ENCODE measurements around the gene NUTM2E. TPM values are rescaled to one million over a fixed set of nuclear protein-coding genes. Genes with fewer than 3 reads are reported as not detected.
"Not testable (repeated sequence)": the region's sequence is repeated elsewhere in the genome, so short reads cannot be mapped to it uniquely, and the experiment has no call there.

Gene NUTM2E
- total and polyA plus RNA-seq, 2 donors (not counting 3 experiments of a cell fraction or from before 2014, with no cell fraction given), result 0.04 TPM; not detected in 1

DNA sequence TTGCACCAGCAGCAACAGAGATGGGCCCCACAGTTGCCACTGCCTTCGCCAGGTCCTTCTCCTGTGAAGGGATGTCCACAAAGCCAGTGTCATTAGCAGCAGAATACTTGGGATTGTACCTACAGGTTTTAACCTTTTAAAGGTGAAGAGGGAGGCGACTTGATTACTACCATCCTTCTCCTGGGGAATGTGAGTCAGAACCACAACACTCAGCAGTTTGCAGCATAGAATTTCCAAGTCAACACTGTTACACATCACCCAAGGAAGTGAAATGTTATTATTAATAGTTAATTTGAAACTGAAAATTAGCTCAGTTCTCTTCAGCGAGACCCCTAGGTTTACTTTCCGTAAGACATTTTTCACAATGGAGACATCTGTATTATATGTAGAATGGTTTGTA lies 45.2 kb downstream of the NUTM2E start:
- H3K9ac ChIP-seq (replicated peaks; ENCODE audit: extremely low read depth, insufficient read depth, low read length); H3K4me3 ChIP-seq (replicated peaks in 1 of 3; ENCODE audit: insufficient read depth in 1 of 3, low read depth in 1 of 3, low read length in 3 of 3); H3K27ac ChIP-seq (ENCODE audit: insufficient read depth, low read depth, low read length); H3K27me3 ChIP-seq (ENCODE audit: control insufficient read depth in 2 of 2, insufficient read depth in 2 of 2, low read length in 2 of 2); DNase-seq (ENCODE audit: low read depth, low spot score); H3K36me3 ChIP-seq (ENCODE audit: control insufficient read depth in 2 of 2, extremely low read depth in 1 of 2, insufficient read depth in 2 of 2, low read length in 2 of 2); BruUV-seq (replicated peaks); H3K9me3 ChIP-seq (replicated peaks; ENCODE audit: control insufficient read depth, insufficient read depth, low read length); intact Hi-C loops (cut with micrococcal nuclease); POLR2A ChIA-PET; H4K20me1 ChIP-seq (replicated peaks; ENCODE audit: control insufficient read depth, extremely low read depth, insufficient read depth, low read length); H3K9me1 ChIP-seq (replicated peaks; ENCODE audit: control insufficient read depth, extremely low read depth, insufficient read depth, low read length); dilution Hi-C loops (cut with MboI; ENCODE audit: extremely low pct_ligation_motif_present, low sequenced_read_pairs); H3K4me2 ChIP-seq (ENCODE audit: insufficient read depth, low read length); H3K4me1 ChIP-seq (ENCODE audit: control insufficient read depth, extremely low read depth, insufficient read depth, low read length); CTCF ChIA-PET; H2AFZ ChIP-seq (ENCODE audit: low read depth, low read length); H3K79me2 ChIP-seq (ENCODE audit: control insufficient read depth, insufficient read depth, low read length); FAIRE-seq: not testable (repeated sequence)

Other genes starting within 250 kb of the NUTM2E start
- not detected in 2 replicates for gene SFTPA1, start 215.8 kb upstream of the NUTM2E start, total RNA-seq
- not detected in 2 replicates for gene SFTPA1, start 215.8 kb upstream of the NUTM2E start, polyA plus RNA-seq
- gene NUTM2B, start 123.5 kb upstream of the NUTM2E start, total RNA-seq, result 0.14 and 0.86 TPM in 2 replicates
- gene NUTM2B, start 123.5 kb upstream of the NUTM2E start, polyA plus RNA-seq, result 0.19 and 0.35 TPM in 2 replicates
- gene SFTPD, start 122.4 kb downstream of the NUTM2E start, total RNA-seq, result not detected in 2 replicates
- gene SFTPD, start 122.4 kb downstream of the NUTM2E start, polyA plus RNA-seq, result not detected in 2 replicates

Measured in endothelial cell of umbilical vein (primary cell).